HL-60 (cell line): Measurements from ENCODE around the gene NIP7.

Source experiments
- DNase-seq, 2 experiments: peaks; one replicate each; pipeline ENCODE4 v3.0.0-alpha.2; 2010 to 2020; ENCODE audit warnings: low read depth in 1 of 2, low spot score in 1 of 2
- H3K27ac ChIP-seq: fragments of 250-450 bp; sonication (Bioruptor Pico); replicated peaks from 2 replicates; pipeline ENCODE4 v1.5.1; 2020; ENCODE audit warnings: mild to moderate bottlenecking, moderate library complexity
- H3K27me3 ChIP-seq: fragments of 250-450 bp; sonication (Bioruptor Pico); 2 replicates; pipeline ENCODE4 v1.5.1; 2021; ENCODE audit warnings: mild to moderate bottlenecking, moderate library complexity; ENCODE audit not compliant: insufficient read depth, poor library complexity, severe bottlenecking
- H3K4me3 ChIP-seq: replicated peaks from 2 replicates; pipeline ENCODE4 v1.5.1; 2011; ENCODE audit warnings: mild to moderate bottlenecking, control low read depth, low read length; ENCODE audit not compliant: insufficient read depth
- GABPA ChIP-seq: IDR thresholded peaks from 2 replicates; pipeline ENCODE4 v1.6.1; 2012; ENCODE audit warnings: low read depth
- POLR2AphosphoS5 ChIP-seq: IDR thresholded peaks from 2 replicates; pipeline ENCODE4 v1.6.1; 2012; ENCODE audit warnings: low read depth
- SPI1 ChIP-seq: IDR thresholded peaks from 2 replicates; pipeline ENCODE4 v1.6.1; 2012; ENCODE audit warnings: low read depth, mild to moderate bottlenecking, borderline replicate concordance
- TF ChIP-seq, protein P1 (sequence below): IDR thresholded peaks from 2 replicates; pipeline ENCODE4 v1.6.1; 2012; ENCODE audit warnings: low read depth; ENCODE audit not compliant: insufficient replicate concordance
- TF ChIP-seq, protein P2 (sequence below): IDR thresholded peaks from one replicate; pipeline ENCODE4 v1.5.1; 2011; ENCODE audit warnings: low read length, control low read depth, inconsistent platforms; ENCODE audit not compliant: insufficient read depth

Gene NIP7

DNA sequence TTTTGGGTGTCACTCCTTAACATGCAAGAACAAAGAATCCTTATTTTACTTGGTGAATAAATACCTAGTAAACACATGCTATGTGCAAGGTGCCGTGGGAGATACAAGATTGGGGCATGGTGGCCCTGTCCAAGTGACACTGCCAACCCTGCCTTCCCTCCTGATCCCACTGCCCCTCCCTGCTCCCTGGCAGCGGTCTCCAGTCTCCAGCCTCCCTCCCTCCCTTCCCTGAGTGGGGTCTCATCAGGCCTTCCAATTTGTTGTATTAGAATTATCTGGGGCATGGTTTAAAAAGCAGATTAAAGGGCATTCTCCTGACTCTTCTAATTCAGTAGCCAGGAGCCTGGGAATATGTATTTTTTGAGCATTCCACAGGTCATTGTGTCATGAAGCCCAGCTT lies 24.5 kb downstream of the NIP7 start:
- no peak overlapping the region for H3K4me3 ChIP-seq
- TF ChIP-seq, protein P1, sequence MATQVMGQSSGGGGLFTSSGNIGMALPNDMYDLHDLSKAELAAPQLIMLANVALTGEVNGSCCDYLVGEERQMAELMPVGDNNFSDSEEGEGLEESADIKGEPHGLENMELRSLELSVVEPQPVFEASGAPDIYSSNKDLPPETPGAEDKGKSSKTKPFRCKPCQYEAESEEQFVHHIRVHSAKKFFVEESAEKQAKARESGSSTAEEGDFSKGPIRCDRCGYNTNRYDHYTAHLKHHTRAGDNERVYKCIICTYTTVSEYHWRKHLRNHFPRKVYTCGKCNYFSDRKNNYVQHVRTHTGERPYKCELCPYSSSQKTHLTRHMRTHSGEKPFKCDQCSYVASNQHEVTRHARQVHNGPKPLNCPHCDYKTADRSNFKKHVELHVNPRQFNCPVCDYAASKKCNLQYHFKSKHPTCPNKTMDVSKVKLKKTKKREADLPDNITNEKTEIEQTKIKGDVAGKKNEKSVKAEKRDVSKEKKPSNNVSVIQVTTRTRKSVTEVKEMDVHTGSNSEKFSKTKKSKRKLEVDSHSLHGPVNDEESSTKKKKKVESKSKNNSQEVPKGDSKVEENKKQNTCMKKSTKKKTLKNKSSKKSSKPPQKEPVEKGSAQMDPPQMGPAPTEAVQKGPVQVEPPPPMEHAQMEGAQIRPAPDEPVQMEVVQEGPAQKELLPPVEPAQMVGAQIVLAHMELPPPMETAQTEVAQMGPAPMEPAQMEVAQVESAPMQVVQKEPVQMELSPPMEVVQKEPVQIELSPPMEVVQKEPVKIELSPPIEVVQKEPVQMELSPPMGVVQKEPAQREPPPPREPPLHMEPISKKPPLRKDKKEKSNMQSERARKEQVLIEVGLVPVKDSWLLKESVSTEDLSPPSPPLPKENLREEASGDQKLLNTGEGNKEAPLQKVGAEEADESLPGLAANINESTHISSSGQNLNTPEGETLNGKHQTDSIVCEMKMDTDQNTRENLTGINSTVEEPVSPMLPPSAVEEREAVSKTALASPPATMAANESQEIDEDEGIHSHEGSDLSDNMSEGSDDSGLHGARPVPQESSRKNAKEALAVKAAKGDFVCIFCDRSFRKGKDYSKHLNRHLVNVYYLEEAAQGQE: no peak
- TF ChIP-seq, protein P2, sequence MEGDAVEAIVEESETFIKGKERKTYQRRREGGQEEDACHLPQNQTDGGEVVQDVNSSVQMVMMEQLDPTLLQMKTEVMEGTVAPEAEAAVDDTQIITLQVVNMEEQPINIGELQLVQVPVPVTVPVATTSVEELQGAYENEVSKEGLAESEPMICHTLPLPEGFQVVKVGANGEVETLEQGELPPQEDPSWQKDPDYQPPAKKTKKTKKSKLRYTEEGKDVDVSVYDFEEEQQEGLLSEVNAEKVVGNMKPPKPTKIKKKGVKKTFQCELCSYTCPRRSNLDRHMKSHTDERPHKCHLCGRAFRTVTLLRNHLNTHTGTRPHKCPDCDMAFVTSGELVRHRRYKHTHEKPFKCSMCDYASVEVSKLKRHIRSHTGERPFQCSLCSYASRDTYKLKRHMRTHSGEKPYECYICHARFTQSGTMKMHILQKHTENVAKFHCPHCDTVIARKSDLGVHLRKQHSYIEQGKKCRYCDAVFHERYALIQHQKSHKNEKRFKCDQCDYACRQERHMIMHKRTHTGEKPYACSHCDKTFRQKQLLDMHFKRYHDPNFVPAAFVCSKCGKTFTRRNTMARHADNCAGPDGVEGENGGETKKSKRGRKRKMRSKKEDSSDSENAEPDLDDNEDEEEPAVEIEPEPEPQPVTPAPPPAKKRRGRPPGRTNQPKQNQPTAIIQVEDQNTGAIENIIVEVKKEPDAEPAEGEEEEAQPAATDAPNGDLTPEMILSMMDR: no peak
- TF ChIP-seq GABPA (no peak), POLR2AphosphoS5 (no peak), SPI1 (no peak)

DNA sequence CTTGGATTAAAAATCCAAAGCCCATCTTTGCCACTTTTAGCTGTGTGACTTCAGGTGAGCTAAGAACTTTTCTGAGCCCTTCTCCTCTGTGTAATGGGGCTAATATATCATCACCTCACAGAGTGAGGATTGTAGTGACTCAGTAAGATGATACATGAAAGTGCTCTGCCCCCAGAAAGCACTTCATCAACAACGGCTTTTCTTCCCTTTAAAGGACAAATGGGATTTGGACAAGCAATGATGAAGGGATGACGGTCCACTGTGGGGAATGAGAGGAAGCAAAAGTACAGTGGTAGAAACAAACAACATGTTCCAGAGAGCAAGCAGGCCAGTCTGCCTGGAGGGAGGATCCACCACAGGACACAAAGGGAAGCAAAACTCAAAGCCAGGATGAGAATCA lies 26.3 kb downstream of the NIP7 start:
- Histone ChIP-seq H3K4me3 (no peak overlapping the region), H3K27me3 (no peaks in the 10 kb centered on the region), H3K27ac (no peak overlapping the region)
- no peak for DNase-seq
- TF ChIP-seq, protein P1: no peak
- TF ChIP-seq, protein P2: no peak
- TF ChIP-seq SPI1: no peak
- no peak for TF ChIP-seq GABPA
- no peak for TF ChIP-seq POLR2AphosphoS5

More for the DNA sequence above, 24.5 kb downstream of the NIP7 start:
- no peak for DNase-seq
- H3K27ac ChIP-seq: no peak overlapping the region
- H3K27me3 ChIP-seq: no peaks in the 10 kb centered on the region

DNA sequence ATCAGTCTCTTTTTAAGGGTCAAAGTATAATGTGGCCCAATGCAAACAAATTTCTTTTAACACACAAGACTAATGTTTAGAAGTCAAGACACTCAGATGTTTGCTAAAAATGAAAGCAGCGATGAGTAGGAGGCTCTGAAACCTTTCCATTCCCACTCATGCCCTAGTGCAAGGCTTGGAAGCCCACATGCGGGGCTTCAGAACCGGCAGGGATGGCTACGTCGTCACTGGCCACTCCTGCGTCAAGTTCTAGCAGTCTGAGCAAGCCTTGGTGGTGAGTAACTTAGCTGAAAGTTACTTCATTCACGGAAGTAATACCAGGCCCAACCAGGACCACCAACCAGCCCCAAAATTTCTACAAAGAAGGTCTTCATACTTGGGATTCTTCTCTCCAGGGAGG lies 26.9 kb downstream of the NIP7 start:
- H3K27ac ChIP-seq: no peak overlapping the region
- DNase-seq: no peak
- H3K4me3 ChIP-seq: no peak overlapping the region
- H3K27me3 ChIP-seq: no peaks in the 10 kb centered on the region
- TF ChIP-seq GABPA (no peak), SPI1 (no peak), POLR2AphosphoS5 (no peak)
- TF ChIP-seq, protein P1: no peak
- TF ChIP-seq, protein P2: no peak
